Measurements from ENCODE around the gene MPPED1.

MPPED1 gene

DNA sequence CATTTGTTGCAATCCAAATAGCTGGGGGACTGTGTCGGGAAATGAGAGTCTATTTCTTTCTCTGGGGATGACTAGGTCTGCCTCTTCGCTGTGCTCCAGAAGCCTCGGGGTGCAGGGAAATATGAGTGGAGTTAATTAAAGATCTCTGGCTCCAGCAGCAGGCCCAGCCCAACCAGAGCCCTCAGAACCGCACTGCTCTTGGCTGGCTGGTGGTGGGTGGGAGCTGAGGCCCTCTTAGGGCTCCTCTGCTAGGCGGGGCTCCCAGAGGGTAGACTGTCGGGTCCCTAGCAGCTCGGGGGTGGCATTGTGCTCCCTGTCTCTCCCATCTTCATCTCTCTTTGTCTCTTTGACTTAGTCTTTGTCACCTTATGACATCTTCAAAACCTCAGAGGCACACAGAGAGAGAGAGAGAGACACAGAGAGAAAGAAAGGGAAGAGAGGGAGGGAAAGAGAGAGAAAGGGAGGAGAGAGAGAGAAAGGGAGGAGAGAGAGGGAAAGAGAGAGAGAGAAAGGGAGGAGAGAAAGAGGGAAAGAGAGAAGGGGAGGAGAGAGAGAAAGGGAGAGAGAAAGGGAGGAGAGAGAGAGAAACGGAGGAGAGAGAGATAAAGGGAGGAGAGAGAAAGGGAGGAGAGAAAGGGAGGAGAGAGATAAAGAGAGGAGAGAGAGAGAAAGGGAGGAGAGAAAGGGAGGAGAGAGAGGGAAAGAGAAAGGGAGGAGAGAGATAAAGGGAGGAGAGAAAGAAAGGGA lies 20.2 kb downstream of the MPPED1 start:
- no peak for DNase-seq (ENCODE audit: low read depth)

DNA sequence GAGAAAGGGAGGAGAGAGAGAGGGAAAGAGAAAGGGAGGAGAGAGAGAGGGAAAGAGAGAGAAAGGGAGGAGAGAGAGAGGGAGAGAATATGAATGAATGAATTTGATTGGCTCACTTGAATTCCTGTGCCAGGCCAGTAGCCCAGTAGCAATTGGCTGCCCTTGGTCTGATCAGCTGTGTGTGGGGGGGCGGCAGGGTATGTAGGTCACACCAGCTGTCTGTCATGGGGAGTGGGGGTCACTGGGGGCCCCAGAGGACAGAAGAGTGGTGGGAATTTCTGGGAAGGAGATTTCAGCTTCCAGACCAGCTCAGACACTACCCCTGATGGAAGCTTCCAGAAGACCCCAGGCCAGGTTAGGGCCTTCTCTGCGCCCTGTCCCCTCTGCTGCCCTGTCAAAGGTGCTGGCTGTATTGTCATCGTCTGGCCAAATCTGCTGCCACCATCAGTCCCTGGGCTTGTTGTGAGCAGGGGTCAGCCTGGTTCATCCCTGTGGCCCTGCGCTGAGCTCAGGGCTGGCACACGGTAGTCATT lies 21.1 kb downstream of the MPPED1 start:
- no peak for DNase-seq (ENCODE audit: low read depth)

DNA sequence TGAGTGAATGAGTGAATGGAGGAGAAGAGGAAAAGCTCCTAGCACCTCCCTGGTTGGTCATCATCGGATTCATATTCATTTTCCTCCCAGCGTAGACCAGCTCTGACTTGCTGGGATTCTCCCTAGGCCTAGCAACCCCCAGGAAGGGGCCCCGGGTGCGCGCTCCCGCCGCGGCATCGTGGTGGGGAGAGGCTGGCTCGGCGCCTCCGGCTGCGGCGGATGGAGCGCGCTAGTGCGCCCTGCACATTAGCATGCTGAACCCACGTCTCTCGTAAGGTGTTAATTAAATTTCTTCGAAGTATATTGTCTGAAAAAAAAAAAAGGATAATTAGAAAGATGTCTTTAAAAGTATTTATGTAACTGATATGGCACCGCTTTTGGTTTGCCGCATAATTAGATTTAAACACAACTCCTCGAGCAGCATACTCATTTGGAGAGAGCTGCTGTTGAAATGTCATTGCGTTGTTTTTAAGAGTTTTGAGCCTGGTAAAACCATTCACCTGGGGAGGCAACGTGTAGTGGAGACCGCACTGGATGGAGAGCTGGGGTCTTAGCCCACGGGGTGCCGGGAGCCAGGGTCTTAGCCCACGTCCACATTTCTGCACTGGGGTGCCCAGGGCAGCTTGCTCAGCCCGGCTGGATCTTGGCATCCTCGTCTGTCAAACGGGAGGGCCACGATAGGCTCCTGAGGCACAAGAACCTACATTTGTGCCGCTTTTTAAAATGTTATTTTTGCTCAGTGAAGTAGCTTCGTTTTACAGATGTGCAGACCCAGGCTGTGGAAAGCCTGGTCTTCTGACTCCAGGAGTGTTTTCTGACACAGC lies 21.8 kb downstream of the MPPED1 start:
- no peak for DNase-seq (ENCODE audit: low read depth)

DNA sequence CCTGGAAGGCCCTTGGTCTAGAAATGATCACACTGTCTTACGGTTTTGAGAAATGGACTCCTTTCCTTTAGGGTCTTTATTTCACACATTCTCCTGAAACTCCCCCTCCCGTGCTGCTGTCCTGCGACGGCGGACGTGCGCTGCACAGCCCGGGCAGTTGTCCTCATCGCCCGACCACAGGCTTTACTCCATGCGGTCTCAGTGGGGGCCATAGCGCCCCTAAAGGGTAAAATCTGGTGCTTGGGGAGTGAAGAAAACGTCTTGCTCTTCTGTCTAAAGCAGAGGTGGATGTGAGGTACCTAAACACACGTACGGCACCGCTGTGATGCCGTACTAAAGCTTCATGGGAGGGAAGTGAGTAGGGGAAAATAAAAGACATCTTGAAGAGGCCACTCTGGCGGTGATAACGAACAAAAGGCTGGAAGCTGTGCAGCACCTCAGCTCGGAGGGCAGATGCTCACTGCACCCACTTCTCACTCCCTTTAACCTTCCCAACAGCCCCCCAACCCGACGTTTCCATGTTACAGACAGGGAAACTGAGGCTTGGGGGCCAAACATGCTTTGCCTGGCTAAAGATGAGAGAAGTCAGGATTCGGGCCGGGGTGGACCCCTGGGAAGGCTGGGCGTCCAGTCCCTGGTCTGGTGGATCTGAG lies 22.6 kb downstream of the MPPED1 start:
- no peak for DNase-seq (ENCODE audit: low read depth)

DNA sequence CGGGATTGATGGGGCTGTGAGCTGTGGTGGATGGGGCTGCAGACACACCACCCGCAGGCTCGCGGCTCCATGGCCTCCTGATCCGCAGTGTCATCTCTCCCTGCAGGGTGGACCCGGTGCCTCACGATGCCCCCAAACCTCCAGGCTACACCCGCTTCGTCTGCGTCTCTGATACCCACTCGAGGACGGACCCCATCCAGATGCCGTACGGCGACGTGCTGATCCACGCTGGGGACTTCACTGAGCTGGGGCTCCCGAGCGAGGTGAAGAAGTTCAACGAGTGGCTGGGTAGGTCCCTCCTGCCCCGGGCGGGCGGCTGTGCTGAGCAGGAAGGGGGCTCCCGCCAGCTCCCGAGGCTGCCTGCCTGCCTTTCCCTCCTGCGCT lies 23.1 kb downstream of the MPPED1 start:
- no peak for DNase-seq (ENCODE audit: low read depth)

DNA sequence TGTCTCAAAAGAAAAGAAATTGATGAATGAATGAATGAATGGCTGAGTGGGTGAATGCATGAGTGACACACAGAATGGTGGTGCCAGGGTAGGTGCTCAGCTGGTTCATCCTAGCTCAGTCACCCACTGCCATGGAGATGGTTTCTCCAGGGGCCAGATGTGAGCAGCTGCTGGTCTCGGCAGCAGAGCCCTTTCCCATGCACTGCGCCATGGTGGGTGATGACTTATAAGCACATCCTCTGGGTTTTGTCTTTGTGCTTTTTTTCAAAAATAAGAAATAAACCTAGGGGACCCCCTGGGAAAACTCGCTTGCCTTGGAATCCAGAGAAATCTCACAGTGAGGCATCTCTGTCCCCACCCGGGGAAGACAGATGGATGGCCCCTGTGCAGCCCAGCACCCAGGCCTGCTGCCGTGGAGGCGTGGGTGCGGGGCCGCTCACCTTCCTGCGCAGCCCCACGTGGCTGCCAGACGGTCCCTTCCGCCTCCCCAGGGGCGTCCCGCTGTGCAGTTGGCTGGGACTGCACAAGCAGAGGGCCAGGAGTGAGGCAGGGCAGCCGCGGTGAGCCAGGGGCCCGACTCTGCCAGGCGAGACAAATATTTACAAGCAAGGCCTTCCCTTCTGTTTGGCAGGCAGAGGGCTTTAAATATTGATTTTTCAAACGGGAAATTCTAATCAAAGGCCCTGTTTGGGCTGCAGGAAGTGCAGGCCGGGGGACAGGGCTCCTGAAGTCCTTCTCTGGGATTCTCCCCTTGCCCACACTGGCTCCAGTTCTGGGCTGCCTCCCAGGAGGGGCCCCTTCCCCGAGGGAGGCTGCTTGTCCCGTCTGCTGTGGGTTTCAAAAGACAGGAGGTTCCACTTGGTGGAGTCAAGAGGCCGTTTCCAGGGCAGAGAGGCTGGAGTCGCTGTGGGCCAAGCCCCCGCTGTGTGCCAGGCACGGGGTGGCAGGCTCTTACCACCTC lies 24.3 kb downstream of the MPPED1 start:
- DNase-seq (ENCODE audit: low read depth), result no peak

DNA sequence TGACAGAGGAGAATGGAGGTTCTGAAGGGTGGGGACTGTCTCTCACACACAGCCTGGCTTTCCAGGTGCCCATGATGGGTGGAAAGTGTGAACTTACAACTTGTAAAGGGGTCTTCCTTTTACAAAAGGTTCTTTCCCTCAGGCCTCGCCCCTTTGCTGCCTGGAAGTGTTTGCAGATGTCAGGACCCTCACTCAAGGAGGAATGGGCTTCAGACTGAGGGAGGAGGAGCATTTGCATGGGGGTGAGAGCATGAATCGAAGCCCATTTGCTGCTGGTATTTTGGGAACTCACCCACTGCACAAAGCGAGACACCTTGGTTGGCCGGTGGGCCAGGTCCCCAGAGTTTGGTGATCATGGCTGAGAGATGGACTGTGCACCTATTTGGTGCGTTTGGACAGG lies 25.1 kb downstream of the MPPED1 start:
- no peak for DNase-seq (ENCODE audit: low read depth)

DNA sequence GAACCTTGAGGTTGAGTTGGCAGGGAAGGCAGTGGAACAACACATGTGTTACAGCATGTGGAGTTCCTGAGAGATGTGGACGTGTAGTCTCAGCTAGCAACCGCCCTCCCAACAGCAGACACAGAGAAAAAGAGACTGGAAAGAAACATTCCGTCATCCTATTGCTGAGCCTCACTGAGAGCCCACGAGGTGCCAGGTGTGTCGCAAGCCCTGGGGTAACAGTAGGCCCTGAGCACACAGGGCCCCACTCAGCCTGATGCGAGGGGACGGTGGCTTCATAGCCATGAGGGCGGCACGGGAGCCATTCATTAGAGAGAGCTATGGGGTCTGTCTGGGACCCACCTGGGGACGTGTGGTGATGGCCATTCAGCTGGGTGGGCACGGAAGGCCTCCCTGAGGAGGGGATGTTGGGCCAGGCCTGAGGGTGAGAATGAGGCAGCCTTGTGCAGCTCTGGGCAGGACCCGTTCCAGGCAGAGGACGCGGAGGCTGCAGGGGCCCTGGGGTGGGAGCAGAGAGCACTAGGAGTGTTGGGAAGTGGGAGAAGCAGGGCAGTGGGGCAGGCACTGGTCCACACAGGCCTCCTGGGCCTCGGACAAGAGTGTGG lies 26.2 kb downstream of the MPPED1 start:
- DNase-seq (ENCODE audit: low read depth), result no peak

DNA sequence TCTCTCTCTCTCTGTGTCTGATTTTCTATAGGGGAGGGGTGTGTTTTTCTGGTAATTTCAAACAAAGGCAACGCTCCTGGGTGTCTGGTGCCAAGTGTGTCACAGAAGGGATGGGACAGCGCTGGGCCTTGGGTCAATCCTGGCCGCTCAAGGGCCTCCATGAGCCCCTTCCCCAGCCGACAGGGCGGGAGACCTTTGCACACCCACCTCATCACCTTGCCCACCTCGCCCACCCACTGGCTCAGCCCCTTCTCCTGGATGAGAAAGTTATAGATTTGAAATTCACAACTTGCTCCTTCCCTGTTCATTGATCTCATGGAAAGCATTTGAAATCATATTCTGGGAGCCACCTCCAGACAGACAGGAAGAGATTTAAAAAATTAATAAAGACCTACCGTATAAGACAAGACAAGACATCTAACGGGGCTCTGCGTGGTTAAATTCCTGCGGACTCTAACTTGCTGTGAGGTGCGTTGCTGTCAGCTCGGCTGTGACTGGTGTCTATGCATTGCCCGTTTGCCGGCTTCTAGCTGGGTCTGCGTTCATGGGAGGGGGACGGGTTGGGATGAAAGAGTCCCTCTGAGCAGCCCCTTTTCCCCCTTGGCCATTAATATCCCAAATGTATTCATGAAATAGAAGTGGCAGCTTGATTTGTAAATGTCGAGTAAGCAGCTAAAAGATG lies 27.0 kb downstream of the MPPED1 start:
- no peak for DNase-seq (ENCODE audit: low read depth)

DNA sequence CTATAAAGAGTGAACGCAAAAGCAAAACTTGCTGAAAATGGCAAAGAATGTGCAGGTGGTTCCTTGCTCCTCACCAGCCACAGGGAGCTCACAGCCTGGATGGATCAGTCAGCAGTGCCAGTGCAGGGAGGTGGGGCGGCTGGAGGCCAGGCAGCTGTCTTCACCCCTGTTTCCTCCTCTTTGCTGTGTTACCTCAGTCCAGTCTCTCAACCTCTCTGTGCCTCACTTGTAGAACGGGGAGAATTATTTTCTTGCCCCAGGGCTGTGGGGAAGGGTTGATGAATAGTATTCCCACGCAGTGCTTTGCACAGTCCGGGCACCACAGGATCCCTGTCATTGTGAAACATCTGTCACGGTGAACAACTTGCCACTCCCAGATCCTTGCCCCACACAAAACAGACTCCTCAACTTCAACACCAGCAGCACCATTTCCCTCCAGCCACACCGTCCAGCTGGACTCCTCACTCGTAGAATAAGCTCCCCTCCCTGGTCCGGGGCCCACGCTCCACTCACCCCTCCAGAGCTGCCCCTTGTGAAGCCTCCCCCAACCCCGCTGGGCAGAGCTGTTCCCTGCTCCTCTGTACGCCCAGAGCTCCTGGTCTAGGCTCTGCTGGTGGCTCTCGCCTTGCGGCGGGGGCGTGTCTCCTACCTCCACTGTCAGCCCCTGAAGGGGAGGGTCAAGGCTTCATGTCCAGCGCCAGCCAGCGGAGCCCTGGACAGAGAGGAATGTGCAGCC lies 27.7 kb downstream of the MPPED1 start:
- DNase-seq (ENCODE audit: low read depth), result no peak

DNA sequence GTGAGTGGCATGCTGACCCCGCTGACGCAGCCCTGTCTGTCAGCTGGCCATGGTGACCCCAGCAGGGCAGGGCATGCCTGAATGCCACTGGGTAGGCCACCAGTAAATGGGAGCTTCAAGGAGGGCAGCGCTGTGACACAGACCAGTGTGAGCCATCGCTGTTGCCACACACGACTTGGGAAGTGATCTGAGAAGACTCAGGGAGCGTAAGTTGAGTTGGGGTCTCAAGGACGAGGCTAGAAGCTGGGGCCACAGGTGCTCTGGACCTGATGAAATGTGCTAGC lies 28.2 kb downstream of the MPPED1 start:
- DNase-seq (ENCODE audit: low read depth), result no peak

DNA sequence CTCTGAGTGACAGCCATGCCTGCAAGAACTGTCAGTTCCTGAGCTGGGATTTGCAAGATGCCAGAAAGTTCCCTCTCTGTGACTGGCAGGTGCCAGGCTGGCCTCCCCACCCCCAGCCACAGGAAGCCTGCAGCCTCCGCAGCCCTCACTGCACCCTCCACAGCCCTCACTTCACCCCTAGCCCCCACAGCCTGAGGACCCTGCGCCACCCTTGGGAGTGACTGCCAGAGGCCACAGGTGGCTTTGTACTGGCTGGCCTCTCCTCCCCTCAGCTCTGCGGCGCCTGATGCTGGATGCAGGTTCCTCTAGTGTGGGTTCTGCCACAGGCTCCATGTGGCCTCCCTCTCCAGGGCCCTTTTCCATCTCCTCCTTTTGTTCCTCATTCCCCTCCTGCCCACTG lies 28.7 kb downstream of the MPPED1 start:
- DNase-seq (ENCODE audit: low read depth), result no peak

DNA sequence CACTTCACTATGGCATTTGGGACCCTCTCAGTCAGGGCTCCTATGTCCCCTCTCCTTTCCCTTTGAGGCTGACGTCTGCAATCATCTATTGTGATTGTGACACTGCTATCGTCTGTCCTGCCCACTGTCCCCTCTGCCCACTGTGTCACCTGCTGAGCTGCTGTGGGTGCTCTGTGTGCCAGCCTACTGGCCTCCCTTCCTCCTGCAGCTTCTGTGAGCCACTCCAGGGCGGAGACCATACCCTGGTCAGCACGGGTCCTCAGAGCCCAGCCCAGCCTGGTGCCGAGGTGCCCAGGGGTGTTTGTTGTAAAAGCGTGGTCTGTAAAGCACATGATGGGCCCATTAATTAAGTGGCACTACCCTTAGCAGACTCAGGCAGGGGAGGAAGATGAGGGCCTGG lies 29.4 kb downstream of the MPPED1 start:
- no peak for DNase-seq (ENCODE audit: low read depth)

DNA sequence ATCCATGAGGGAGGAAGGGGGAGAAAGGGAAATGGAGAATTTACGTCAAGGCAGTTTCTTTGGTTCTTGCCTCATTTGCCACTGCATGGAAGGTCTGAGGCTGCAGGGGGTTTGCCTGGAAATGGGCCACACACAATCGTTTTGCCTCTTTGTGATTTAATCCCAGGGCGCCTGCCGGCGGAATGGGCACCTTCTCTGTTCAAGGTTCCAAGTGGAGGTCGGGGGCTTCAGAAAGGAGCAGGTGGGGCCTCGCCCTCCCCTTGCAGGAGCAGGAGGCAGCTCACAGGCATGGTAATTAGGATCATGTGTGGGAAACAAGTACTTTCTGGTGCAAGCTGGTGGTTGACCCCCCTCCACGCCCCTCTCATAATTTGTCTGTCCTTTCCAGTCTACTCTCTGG lies 29.9 kb downstream of the MPPED1 start:
- no peak for DNase-seq (ENCODE audit: low read depth)

DNA sequence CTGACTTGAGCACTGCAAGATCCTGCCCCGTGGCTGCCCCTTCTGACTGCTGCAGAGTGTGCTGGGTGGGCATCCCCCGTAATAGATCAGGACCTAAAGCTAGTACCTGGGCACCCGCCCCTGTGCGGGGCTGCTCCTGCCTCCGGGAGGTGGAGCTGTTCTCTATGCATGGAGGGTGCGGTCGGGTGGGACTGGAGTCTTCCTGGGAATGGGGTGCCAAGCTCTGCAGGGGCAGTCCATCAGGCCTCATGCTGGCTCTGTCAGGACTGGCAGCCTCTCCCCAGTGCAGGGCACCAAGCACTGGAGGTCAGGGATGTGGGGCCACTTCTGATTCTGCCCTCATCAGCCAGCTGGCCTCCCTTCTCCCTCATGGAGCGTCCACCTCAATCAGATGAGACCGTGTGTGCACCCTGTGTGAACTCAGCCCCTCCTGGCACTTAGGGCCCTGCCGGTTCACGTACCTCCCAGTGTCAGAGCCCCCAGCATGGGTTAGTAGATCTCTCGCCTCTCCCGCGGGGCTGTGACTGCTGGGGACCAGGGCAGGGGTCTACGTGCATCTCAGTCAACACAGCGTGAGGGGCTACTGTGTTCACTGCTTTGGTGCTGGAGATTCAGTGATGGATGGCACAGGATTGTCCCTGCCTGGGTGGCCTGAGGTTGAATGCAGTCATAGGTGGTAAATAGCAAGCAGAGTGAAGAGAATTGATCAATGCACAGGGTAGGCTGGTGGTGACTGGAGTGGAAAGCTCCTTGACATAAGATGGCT lies 30.8 kb downstream of the MPPED1 start:
- no peak for DNase-seq (ENCODE audit: low read depth)

DNA sequence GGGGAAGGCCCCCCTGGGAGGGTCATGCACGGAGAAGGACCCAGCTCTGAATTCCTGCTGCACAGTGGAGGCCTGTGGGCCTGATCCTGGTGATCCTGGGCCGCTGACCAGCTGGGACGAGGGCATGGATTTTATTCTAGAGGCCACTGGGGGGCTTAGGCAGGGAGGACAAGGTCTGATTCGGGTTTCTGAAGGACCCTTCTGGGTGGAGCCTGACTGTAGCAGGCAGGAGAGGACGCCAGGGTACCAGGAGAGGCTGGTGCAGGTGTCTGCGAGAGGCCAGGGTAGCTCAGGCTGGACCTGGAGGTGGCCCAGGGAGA lies 31.3 kb downstream of the MPPED1 start:
- no peak for DNase-seq (ENCODE audit: low read depth)

DNA sequence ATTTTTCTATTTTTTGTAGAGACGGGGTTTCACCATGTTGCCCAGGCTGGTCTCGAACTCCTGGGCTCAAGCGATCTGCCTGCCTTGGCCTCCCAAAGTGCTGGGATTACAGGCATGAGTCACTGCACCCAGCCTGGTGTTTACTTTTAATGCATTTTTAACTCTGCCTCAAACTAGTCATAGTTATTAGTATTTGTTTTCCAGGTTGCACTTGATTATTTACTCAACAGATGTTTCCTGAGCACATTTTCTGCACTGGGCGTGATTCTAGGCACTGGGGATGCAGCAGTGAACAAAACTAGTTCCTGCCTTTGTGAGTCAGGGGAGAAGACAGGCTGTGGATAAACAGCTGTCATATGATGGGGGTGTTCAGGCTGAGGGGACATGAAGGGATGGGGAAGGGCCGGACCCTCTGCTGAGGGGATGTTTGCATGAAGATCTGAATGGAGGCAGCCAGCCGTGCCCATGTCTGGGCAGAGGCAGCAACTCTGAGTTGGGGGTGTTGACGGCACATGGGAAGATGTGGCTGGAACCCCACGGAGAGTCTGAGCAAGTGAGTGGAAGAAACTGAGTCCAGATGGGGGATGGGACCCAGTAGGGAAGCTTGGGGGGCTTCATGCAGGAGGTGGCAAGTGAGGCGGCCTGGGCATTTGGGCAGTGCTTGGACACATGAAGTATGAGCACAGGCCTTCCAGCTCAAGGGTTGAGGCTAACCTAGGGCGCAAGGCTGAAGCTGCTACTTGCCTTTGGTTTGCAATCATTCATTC lies 34.4 kb downstream of the MPPED1 start:
- DNase-seq (ENCODE audit: low read depth), result no peak

DNA sequence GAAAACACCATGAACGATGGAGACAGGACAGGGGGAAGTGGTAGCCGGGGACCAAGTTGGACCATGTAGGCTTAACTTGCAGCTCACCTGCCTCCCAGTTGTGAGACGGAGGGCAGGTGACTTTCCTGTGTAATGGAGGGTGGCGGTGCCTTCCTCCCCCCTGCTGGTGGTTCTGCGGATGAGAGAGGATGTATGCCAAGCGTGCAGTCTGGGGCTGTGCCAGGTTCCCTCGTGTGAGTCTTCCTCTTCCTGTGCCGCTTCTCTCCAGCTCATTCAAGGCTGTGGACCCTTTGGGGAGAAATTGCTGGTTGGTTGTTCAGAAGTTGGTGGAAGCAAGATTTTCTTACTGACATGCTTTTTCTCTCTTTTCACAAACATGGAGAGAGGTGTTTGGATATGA lies 35.1 kb downstream of the MPPED1 start:
- DNase-seq (ENCODE audit: low read depth), result no peak

DNA sequence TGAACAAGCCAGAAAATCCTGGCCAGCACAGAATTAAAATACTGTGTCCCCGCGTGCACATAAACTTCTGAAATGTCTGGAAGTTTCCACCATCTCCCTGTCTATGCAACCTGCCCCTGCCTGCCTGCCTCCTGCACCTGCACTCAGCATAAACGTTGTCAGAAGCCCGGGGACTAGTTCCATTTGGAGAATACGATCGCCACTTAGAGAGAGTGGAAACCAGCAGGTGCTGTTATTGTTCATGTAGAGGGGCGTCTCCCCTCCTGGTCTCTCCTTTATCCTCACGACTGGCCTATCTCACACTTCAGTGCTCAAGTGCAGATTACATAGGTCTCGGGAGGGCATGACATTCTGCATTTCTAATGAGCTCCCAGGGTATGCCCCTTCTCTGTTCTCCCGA lies 35.6 kb downstream of the MPPED1 start:
- DNase-seq (ENCODE audit: low read depth), result no peak
